EH (cell line): ENCODE results near the gene GNPTG.

ENCODE experiments used
- DNase-seq: peaks from one replicate; pipeline ENCODE4 v3.0.0-alpha.2; 2015; ENCODE audit warnings: low read depth

GNPTG gene

GRCh38 chr16:1347286-1347855 is 4.4 kb upstream of the GNPTG start:
- DNase-seq = no peak

DNA sequence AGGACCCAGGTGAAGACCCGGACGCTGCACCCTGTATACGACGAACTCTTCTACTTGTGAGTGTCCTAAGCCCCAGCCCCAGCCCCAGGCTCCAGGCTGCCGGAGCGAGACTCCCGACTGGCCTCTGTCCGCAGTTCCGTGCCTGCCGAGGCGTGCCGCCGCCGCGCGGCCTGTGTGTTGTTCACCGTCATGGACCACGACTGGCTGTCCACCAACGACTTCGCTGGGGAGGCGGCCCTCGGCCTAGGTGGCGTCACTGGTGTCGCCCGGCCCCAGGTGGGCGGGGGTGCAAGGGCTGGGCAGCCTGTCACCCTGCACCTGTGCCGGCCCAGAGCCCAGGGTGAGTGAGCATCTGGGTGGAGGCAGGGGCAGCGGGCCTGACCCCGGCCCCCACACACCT is 3.8 kb upstream of the GNPTG start:
- DNase-seq = no peak

DNA sequence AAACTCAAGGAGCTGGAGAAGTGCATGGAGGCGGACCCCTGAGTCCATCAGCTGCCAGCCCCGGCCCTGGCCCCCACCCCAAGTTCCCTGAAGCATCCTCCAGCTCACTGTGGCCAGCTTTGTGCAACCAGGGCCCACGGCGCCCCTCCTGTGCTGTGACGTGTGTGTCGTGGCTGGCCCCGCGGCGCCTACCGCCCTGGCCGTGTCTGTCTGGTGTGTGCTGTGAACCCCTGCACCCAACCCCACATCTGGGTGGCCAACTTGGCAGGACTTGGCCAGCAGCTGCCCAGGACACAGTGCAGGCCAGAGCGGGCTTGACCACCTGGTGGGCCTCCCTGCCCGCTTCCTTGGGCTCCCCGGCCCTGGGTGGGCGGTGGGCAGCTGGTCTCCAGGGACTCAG is 3.3 kb upstream of the GNPTG start:
- DNase-seq = no peak

DNA sequence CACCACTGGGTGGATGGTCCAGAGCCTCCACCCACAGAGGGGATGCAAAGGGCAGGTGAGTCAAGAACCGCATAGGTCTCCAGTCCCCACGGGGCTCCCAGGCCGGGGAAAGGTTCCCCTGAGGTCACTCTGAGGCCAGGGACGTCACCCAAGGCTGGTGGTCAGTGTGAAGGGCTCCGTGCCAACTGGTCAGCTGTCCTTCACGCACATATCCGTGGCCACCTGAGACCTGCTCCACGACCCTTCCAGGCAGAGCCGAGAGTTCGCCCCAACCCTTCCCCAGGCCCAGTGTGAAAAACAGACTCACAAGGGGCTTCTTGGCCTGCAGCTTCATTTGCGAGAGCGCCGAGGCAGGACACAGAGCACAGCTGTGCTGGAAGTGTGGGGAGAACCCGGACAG is 2.8 kb upstream of the GNPTG start:
- DNase-seq = no peak

- no peak for DNase-seq
Observed at GRCh38 chr16:1349351-1349750, 2.4 kb upstream of the GNPTG start.

GRCh38 chr16:1349951-1350350 is 1.8 kb upstream of the GNPTG start:
- DNase-seq = no peak

DNA sequence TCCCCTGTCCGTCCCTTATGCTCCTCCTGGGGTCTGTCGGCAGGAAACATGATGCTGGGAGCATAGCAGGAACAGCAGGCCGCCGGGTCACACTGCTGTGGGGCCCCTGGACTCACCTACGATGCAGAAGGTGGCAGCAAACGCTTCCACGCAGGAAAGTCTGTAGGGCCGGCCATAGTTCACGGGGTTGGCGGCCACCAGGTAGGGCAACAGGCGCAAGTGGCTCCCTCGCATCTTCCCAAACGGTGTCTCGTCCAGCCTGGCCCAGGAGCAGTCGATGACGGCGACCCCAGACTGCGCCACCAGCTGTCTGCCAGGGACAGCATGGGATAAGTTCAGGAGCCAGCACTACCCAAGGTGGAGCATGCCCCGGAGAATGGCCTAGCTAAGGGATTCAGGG is 1.0 kb upstream of the GNPTG start:
- DNase-seq = no peak

DNA sequence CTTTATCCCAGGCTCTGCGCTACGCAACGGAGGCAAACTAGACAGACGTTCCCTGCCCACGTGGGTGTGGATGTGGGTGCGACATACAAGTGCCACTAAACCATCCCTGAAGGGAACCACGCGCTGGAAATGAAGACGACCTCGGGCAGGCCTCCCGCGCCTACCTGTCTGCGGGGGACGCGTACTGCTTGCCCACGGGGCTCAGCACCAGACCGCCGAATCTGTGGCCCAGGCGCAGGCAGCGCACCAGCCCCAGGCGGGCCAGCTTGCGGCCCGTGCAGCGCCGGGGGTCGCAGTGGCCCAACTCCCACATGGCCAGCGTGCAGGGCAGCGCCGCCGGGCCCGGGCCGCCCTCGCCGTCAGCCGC is 533 bp upstream of the GNPTG start:
- no peak for DNase-seq

GRCh38 chr16:1354815-1355540 is 3.2 kb downstream of the GNPTG start:
- DNase-seq = no peak

DNA sequence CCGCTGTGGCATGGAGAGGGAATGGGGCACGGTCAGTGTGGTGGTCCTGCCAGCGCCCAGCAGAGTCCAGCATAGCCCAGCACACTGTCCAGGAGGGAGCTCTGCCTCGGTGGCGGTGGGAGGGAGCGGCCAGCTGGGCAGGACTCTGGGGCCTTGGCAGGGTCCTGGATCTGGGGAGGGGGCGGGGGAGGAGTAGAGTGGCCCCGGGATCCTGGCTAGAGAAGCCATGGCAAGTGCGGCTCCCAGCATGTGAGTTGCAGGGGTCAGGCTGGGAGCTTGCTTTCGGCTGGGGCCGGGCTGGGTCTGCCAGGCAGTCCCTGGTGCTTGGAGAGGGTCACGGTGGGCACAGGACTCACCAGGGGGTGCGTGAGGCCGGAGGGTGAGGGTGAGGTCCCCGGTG is 3.9 kb downstream of the GNPTG start:
- no peak for DNase-seq

- no peak for DNase-seq
Observed at GRCh38 chr16:1356061-1356900, 4.5 kb downstream of the GNPTG start.

DNA sequence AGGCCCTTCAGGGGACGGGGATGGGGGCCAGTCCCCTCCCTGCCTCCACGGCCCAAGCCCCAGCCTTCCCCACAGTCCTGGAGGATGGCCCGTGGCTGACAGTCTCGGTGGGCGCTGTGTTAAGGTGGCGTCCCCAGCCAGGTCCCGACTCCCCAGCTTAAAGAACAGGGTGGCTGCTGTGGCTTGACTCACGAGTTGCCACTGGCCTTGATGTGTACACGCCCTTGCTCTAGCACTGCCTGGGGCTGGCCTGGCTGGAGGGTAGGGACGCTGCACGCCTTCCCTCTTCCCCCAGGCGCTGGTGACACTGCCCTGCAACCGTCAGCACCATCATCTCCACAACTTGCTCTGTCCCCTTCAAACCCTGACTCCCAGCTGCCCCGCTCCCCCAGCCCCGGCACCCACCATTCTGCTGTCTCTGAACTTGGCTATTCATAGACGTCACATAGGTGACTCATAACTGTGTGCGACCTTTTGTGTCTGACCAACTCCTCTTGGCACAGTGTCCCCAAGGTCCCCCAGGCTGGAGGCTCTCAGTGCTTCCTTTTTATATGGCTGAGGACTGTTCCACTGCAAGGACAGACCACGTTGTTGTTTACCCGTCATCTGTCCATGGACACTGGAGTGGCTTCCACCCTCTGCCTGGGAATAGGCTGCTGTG is 6.3 kb downstream of the GNPTG start:
- DNase-seq = peak; percentile 26

- DNase-seq = no peak
Observed at GRCh38 chr16:1361685-1362360, 10.1 kb downstream of the GNPTG start.

GRCh38 chr16:1362807-1363206 is 11.1 kb downstream of the GNPTG start:
- DNase-seq = no peak

DNA sequence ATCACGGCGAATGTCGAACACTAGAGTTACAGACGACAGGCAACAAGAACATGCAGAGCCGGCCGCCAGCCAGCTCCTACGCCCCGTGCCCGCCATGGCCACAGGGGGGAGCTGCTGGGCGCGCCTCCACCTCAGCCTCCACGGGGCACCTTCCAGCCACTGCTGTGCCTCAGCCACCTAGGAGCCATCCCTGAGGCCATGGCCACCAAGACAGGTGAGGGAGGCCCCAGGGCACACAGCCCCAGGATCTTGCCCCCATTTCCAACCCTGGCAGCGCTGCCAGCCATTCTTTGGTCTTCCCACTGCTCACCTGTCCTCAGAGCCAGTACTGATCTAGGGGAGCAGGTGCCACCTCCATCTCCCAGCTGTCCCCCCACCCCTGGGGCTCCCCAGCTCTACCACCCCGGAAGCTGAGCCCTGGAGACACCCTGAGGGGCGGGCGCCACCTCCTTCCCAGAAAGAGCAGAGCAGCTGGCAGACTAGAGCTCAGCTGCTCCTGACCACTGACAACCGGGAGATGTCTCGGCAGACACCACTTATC is 11.8 kb downstream of the GNPTG start:
- peak; percentile 39 for DNase-seq

DNA sequence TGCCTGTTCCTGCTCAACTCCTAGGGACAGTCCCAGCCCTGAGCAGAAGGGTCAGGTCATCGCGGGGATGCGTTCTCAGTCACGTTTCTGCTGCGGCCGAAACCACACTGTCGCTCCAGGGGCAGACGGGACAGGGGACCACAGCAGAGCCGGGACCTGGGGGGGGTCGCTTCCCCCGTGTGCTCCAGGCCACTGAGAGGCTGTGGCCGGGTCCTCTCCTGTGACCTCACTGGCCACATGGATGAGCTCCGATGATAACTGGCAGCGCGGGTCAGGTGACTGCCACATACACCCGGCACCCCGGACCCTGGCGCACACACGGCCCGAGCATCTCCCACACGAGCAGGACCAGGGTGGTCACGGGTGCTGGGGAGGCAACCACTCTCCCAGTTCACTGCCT is 12.8 kb downstream of the GNPTG start:
- DNase-seq = no peak

DNA sequence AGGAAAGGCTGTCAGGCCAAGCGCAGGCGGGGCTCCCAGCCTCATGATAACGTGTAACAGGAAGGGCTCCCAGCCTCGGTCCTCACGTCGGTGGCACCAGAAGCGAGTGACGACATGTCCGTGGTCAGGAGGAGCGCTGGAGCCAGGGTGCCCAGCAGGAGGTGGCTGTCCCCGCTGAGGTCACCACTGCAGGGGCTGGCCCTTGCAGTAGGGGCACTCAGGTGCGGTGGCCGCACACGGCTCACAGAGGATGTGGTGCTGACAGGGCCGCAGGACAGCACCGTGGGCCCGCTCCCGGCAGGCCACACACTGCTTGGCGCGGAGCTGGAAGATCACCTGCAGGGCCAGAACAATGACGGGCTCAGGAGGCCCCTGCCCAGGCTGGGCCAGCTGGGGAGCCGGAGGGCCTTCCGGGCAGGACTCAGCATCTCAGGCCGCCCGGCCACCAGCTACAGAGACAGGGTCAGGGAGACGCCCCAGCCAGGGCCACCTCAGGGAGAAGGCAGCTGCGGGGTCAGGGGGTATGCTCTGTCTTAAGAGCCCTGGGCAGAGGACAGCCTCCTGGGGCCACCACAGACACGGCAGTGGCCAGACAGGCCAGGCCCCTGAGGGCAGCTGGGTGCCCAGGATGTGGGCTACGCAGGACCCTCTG is 14.5 kb downstream of the GNPTG start:
- no peak for DNase-seq

GRCh38 chr16:1366712-1367299 is 15.1 kb downstream of the GNPTG start:
- DNase-seq = no peak

- DNase-seq = no peak
Observed at GRCh38 chr16:1367486-1368174, 15.9 kb downstream of the GNPTG start.
